ENCODE measurements around the gene TNS2. TPM values are rescaled to one million over a fixed set of nuclear protein-coding genes. Genes with fewer than 3 reads are reported as not detected.

The TNS2 gene
- total and polyA plus RNA-seq, 9 of the 15 experiments (the other 6 are each of a cell fraction or from before 2014, with no cell fraction given), result 0.28 to 3.1 (median 1.2) TPM; not detected in 1

DNA sequence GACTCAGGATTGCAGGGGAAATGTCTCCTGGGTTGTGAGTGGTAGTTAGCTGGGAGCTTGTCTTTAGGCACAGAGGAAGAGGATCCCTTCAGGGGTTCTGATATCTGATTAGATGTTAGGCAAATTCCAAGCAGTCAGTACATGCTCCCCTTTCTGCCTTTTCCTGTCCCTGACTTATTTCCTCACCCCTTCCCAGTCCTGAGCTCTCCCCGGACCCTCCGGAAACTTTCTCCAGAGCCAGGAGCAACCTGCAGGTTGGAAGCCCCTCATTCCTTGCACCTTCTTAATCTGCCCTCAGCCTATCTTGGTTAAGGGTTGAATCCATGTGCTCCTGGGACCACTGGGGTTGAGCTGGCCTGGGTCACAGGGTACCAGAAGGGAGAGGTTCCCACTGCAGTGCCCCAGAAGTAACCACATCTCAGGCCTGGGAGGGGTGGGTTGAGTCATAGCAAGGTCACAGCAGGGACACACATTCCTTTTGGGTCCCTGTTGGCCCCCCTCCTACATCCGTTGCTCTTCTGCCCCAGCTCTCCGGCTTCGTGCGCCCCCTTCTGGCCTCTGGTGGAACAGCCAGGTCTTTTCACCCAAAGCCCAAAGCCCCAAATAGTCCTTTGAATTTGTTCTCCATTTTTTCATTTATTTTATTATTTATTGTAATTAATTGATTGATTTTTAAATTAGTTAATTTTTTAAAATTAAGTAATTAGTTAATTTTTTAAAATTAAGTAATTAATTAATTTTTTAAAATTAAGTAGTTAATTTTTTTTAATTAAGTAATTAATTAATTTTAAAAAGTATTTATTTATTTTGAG lies 49.4 kb downstream of the TNS2 start (continued):
- TF ChIP-seq ZFP36 (IDR thresholded peaks at IDR 0.05; ENCODE audit: low read depth, low read length, partially characterized antibody), result no peak
- TF ChIP-seq POLR2A (conservative IDR thresholded peaks at IDR 0.05), result no peak
- TF ChIP-seq KAT7 (CRISPR knock-in tag; IDR thresholded peaks at IDR 0.05; ENCODE audit: borderline replicate concordance), result no peak
- peak; percentile 60 for TF ChIP-seq CEBPB (tag; IDR thresholded peaks at IDR 0.05)
- 0 out of 2 replicates have a peak, but pooled peaks have one; percentile 30 for TF ChIP-seq RNF2 (IDR thresholded peaks at IDR 0.05)
- TF ChIP-seq CHCHD3 (CRISPR knock-in tag; IDR thresholded peaks at IDR 0.05), result no peak
- no peak for TF ChIP-seq ZNF217 (CRISPR knock-in tag; IDR thresholded peaks at IDR 0.05)
- TF ChIP-seq PHF20 (IDR thresholded peaks at IDR 0.05; ENCODE audit: partially characterized antibody), result no peak
- TF ChIP-seq ETV1 (tag; conservative IDR thresholded peaks at IDR 0.05; ENCODE audit: low read depth), result peak; percentile 83
- no peak for TF ChIP-seq ZNF57 (CRISPR knock-in tag; IDR thresholded peaks at IDR 0.05)
- TF ChIP-seq POLR3G (IDR thresholded peaks at IDR 0.05; ENCODE audit: extremely low read depth, insufficient read length, insufficient replicate concordance), result no peak
- no peak for TF ChIP-seq MCM3 (IDR thresholded peaks at IDR 0.05)
- peak; percentile 23; the same call in 1 of the 2 replicates for TF ChIP-seq STAG1 (CRISPR knock-in tag; IDR thresholded peaks at IDR 0.05; ENCODE audit: borderline replicate concordance)
- TF ChIP-seq, protein P1, sequence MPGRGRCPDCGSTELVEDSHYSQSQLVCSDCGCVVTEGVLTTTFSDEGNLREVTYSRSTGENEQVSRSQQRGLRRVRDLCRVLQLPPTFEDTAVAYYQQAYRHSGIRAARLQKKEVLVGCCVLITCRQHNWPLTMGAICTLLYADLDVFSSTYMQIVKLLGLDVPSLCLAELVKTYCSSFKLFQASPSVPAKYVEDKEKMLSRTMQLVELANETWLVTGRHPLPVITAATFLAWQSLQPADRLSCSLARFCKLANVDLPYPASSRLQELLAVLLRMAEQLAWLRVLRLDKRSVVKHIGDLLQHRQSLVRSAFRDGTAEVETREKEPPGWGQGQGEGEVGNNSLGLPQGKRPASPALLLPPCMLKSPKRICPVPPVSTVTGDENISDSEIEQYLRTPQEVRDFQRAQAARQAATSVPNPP (IDR thresholded peaks at IDR 0.05; ENCODE audit: borderline replicate concordance, insufficient read depth, insufficient read length), result no peak
- TF ChIP-seq PCBP1 (IDR thresholded peaks at IDR 0.05; ENCODE audit: low read depth, low read length, poor library complexity, severe bottlenecking), result no peak
- TF ChIP-seq PHF21A (IDR thresholded peaks at IDR 0.05; ENCODE audit: borderline replicate concordance, low read depth), result no peak
- no peak for TF ChIP-seq HNRNPUL1 (IDR thresholded peaks at IDR 0.05; ENCODE audit: low read length)
- TF ChIP-seq PML (IDR thresholded peaks at IDR 0.05; ENCODE audit: low read length), result no peak
- TF ChIP-seq HNRNPL (IDR thresholded peaks at IDR 0.05; ENCODE audit: low read depth, low read length), result no peak
- TF ChIP-seq ZKSCAN3 (CRISPR knock-in tag; IDR thresholded peaks at IDR 0.05), result no peak
- TF ChIP-seq L3MBTL2 (IDR thresholded peaks at IDR 0.05), result 0 out of 2 replicates have a peak, but pooled peaks have one; percentile 20
- TF ChIP-seq ZBTB17 (CRISPR knock-in tag; IDR thresholded peaks at IDR 0.05), result no peak
- no peak for TF ChIP-seq EWSR1 (IDR thresholded peaks at IDR 0.05; ENCODE audit: borderline replicate concordance, low read depth, partially characterized antibody)
- peak; percentile 79; the same call in 1 of the 2 replicates for TF ChIP-seq ARID2 (IDR thresholded peaks at IDR 0.05)
- TF ChIP-seq ZNF584 (CRISPR knock-in tag; IDR thresholded peaks at IDR 0.05; ENCODE audit: low read depth), result no peak
- TF ChIP-seq, protein P2, sequence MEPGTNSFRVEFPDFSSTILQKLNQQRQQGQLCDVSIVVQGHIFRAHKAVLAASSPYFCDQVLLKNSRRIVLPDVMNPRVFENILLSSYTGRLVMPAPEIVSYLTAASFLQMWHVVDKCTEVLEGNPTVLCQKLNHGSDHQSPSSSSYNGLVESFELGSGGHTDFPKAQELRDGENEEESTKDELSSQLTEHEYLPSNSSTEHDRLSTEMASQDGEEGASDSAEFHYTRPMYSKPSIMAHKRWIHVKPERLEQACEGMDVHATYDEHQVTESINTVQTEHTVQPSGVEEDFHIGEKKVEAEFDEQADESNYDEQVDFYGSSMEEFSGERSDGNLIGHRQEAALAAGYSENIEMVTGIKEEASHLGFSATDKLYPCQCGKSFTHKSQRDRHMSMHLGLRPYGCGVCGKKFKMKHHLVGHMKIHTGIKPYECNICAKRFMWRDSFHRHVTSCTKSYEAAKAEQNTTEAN (CRISPR knock-in tag; IDR thresholded peaks at IDR 0.05), result no peak
- no peak for TF ChIP-seq ZNF146 (CRISPR knock-in tag; IDR thresholded peaks at IDR 0.05; ENCODE audit: unreplicated experiment)
- TF ChIP-seq, protein P3, sequence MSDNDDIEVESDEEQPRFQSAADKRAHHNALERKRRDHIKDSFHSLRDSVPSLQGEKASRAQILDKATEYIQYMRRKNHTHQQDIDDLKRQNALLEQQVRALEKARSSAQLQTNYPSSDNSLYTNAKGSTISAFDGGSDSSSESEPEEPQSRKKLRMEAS (CRISPR knock-in tag; IDR thresholded peaks at IDR 0.05), result peak; percentile 28; the same call in 1 of the 2 replicates
- no peak for TF ChIP-seq TAL1 (IDR thresholded peaks at IDR 0.05)
- TF ChIP-seq MEF2A (IDR thresholded peaks at IDR 0.05; ENCODE audit: control insufficient read depth, low read depth, low read length), result no peak
